LNCaP clone FGC (cell line): Measurements from ENCODE around the gene CEPT1.

ENCODE experiments used
- DNase-seq: peaks from one replicate; pipeline ENCODE4 v3.0.0-alpha.2; 2011; ENCODE audit warnings: low read depth
- H3K4me3 ChIP-seq: 2 replicates; pipeline ENCODE4 v1.5.1; 2011; ENCODE audit warnings: mild to moderate bottlenecking, low read depth, low read length, control low read depth
- TF ChIP-seq, protein P1 (sequence below): IDR thresholded peaks from 2 replicates; pipeline ENCODE4 v1.5.1; 2012; ENCODE audit warnings: mild to moderate bottlenecking; ENCODE audit not compliant: control insufficient read depth, insufficient read depth; ENCODE audit errors: extremely low read depth

The CEPT1 gene

DNA sequence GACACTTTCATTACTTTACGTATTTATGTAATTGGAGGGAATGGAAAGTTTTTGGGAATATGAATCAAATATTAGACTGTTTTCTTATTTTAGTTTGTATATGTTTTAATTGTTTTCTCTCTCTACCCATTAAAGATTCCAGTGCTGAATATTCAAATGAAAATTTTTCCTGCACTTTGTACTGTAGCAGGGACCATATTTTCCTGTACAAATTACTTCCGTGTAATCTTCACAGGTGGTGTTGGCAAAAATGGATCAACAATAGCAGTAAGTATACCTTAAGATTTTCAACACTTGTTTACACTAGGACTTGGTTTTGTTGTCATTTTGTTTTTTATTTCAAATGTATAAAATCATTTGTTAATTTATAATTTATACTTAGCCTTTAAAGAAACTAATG, 42.0 kb downstream of the CEPT1 start:
- H3K4me3 ChIP-seq = no peak overlapping the region
- DNase-seq = no peak
- TF ChIP-seq, protein P1, sequence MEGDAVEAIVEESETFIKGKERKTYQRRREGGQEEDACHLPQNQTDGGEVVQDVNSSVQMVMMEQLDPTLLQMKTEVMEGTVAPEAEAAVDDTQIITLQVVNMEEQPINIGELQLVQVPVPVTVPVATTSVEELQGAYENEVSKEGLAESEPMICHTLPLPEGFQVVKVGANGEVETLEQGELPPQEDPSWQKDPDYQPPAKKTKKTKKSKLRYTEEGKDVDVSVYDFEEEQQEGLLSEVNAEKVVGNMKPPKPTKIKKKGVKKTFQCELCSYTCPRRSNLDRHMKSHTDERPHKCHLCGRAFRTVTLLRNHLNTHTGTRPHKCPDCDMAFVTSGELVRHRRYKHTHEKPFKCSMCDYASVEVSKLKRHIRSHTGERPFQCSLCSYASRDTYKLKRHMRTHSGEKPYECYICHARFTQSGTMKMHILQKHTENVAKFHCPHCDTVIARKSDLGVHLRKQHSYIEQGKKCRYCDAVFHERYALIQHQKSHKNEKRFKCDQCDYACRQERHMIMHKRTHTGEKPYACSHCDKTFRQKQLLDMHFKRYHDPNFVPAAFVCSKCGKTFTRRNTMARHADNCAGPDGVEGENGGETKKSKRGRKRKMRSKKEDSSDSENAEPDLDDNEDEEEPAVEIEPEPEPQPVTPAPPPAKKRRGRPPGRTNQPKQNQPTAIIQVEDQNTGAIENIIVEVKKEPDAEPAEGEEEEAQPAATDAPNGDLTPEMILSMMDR = no peak

DNA sequence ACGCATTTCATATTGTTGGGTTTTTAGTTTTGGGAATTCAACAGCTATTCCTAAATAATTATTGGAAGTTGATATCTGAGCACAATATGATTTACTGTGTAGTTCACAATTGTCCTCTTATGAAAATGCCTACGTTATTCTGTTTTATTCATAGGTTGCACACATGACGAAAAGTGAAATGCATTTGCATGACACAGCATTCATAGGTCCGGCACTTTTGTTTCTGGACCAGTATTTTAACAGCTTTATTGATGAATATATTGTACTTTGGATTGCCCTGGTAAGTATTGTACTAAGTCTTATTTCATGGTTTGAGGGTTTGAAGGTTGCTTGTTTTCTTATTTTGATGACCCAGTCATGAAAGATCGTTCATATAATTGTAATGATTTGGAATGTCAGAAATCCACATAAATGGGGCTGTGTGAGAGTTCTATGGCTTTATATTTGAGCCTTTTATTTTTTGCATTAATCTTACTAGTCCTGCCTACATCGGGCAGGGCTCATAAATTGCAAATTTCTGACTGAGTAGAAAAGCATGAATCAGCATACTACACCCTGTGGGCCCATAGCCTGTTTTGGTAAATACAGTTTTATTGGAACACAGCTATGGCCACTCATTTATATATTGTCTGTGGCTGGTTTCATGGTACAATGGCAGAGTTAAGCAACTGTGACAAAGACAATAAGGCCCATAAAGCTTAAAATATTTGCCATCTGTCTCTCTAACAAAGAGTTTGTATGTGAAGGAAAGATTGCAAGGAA, 43.5 kb downstream of the CEPT1 start:
- TF ChIP-seq, protein P1 = no peak
- no peak for DNase-seq
- H3K4me3 ChIP-seq = no peak overlapping the region

DNA sequence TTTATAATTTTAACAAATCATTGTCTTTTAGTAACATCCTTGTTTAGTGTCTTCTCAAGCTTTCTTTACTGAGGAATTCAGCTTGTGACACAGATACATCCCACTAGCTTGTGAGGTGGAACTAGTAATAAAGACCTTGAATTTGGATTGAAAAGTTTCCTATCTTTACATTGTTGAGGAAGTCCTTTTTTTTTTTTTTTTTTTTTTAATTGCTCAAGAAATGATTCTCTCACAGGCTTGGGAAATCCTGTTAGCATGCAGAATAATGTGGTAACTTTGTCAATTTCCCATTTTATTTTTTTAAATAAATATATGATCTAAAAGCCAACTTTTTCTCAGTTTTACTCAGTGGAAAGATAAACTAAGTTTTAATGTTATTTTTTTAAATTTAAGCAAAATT, 44.6 kb downstream of the CEPT1 start:
- TF ChIP-seq, protein P1 = no peak

DNA sequence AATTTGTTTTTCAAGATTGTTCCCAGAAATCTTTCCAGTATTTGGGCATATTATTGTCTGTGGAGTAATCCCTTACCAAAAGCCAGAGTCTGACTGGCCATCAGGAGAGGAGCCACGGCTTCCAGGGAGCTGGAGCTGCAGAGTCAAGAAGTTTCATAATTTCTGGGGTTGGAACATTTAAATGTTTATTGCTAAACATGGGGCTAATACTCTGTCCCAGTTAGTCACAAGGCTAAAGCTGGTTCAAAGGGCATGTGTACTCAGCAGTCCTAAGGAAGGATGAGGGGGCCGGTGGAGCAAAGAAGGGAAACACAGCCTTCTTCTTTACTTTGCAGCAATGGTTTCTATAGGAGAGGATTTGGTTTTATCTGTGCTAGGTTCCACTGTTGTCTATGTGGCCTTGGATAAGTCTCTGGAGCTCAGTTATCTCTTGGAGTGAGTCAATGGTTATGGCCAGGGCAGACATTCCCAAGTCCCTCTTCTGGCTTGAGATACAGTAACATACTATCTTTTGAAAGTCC, 51.0 kb downstream of the CEPT1 start:
- no peak overlapping the region for H3K4me3 ChIP-seq
- DNase-seq = no peak
- TF ChIP-seq, protein P1 = no peak

More for the DNA sequence above, 44.6 kb downstream of the CEPT1 start:
- no peak for DNase-seq
- no peak overlapping the region for H3K4me3 ChIP-seq

DNA sequence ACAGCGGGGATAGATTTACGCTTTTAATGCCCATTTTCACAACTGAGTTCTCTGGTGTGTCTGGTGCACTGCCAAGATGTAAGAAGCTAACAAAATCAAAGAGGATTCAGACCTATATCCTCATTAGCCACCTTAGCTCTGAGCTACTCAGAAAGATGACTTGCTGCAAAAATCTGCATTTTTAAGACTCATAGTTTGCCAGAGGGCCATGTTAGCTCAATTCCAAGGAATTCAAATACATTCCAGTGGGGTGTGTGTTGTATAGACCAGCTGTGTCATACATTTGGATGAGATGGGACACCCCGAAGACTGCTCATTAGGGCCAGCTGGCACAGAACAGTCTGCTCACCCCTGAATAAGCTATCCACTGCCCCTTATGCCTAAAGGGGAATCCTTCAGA, 51.5 kb downstream of the CEPT1 start:
- DNase-seq = no peak
- H3K4me3 ChIP-seq = no peak overlapping the region
- TF ChIP-seq, protein P1 = no peak

DNA sequence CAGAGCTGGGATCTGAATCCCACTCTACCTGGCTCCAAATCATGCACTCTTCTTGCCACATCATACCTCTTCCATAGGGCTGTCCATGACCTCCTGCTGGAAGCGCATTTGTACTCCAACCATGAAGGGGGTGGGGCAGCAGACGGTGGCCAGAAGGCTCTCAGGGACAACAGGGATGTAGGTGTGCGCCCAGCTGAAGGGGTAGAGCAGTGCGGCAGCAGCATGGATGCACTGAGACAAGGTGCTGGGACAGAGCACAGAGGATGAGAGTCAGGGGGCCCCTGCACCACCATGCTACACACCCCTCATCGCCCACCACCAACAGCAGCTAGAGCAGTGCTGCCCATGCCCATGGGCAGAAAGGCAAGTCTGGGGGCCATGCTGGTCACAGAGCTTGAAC, 52.1 kb downstream of the CEPT1 start:
- H3K4me3 ChIP-seq = no peak overlapping the region
- TF ChIP-seq, protein P1 = no peak
- no peak for DNase-seq
